HG02943 (cell line): ENCODE results near the gene C14orf132.

ENCODE experiments used
- ATAC-seq: cut with Tn5 transposase; IDR thresholded peaks from one replicate; pipeline ENCODE4 v1.9.1; 2021; ENCODE audit warnings: mild to moderate bottlenecking, low read depth, moderate library complexity; ENCODE audit not compliant: unreplicated experiment

C14orf132 gene

GRCh38 chr14:96081767-96082400 lies 42.7 kb downstream of the C14orf132 start:
- no peak for ATAC-seq

- no peak for ATAC-seq
Measured at GRCh38 chr14:96082420-96083300, 43.5 kb downstream of the C14orf132 start.

GRCh38 chr14:96083667-96084320 lies 44.6 kb downstream of the C14orf132 start:
- ATAC-seq: no peak

- no peak for ATAC-seq
Measured at GRCh38 chr14:96084796-96085195, 45.6 kb downstream of the C14orf132 start.

- no peak for ATAC-seq
Measured at GRCh38 chr14:96085369-96085768, 46.2 kb downstream of the C14orf132 start.

- ATAC-seq: no peak
Measured at GRCh38 chr14:96086032-96086431, 46.9 kb downstream of the C14orf132 start.

GRCh38 chr14:96086574-96087077 lies 47.5 kb downstream of the C14orf132 start:
- ATAC-seq: no peak

- no peak for ATAC-seq
Measured at GRCh38 chr14:96088074-96088473, 48.9 kb downstream of the C14orf132 start.

- no peak for ATAC-seq
Measured at GRCh38 chr14:96088481-96088880, 49.3 kb downstream of the C14orf132 start.

- no peak for ATAC-seq
Measured at GRCh38 chr14:96088911-96089310, 49.7 kb downstream of the C14orf132 start.

- no peak for ATAC-seq
Measured at GRCh38 chr14:96089401-96089800, 50.2 kb downstream of the C14orf132 start.

GRCh38 chr14:96090441-96091148 lies 51.4 kb downstream of the C14orf132 start:
- no peak for ATAC-seq

- no peak for ATAC-seq
Measured at GRCh38 chr14:96091149-96091693, 52.1 kb downstream of the C14orf132 start.

GRCh38 chr14:96091941-96092411 lies 52.8 kb downstream of the C14orf132 start:
- no peak for ATAC-seq

GRCh38 chr14:96092936-96093335 lies 53.8 kb downstream of the C14orf132 start:
- no peak for ATAC-seq

- no peak for ATAC-seq
Measured at GRCh38 chr14:96094211-96094610, 55.0 kb downstream of the C14orf132 start.

GRCh38 chr14:96094656-96095055 lies 55.5 kb downstream of the C14orf132 start:
- no peak for ATAC-seq

- no peak for ATAC-seq
Measured at GRCh38 chr14:96095058-96095457, 55.9 kb downstream of the C14orf132 start.

- ATAC-seq: no peak
Measured at GRCh38 chr14:96095581-96096476, 56.7 kb downstream of the C14orf132 start.
